ENCODE results near the gene CXXC5.

The CXXC5 gene

DNA sequence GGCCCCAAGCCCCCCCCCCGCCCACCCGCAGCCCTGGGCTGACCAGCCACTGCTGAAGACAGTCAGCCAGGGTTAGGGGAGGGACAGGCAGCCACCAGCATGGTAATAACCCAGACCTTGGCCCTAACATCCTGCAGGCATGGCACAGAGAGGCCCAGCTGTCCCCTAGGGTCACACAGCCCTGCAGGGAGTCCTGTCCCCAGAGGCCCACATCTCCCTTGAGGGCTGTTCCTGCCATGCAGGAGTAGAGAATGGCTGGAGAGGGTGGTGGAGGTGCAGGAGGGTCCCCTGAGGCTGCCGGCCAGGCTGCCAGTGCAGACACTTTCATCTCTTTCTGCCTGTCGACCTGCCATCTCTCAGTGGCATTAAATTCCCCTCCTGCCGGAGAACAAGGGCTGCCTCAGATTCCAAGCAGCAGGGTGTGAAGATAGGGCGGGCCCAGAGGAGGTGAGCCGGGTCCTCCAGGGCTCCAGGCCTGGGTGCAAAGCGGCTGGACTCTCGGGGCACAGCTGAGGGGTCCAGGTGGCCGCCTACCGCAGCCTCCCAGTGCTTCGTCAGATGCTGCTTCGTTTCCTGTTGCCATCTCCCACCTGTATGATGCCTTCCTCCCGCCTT is 40.0 kb downstream of the CXXC5 start:
- ChIA-PET POLR2A (no interaction called here), CTCF (interaction anchor here (0.9 to 17.8 kb wide), 10 partner anchors 11 to 77 kb away, joined by 3 to 288 read pairs (median 5); no protein-coding TSS in a partner anchor)
- no peak for DNase-seq (ENCODE audit: extremely low spot score)
- TF ChIP-seq, protein P1, sequence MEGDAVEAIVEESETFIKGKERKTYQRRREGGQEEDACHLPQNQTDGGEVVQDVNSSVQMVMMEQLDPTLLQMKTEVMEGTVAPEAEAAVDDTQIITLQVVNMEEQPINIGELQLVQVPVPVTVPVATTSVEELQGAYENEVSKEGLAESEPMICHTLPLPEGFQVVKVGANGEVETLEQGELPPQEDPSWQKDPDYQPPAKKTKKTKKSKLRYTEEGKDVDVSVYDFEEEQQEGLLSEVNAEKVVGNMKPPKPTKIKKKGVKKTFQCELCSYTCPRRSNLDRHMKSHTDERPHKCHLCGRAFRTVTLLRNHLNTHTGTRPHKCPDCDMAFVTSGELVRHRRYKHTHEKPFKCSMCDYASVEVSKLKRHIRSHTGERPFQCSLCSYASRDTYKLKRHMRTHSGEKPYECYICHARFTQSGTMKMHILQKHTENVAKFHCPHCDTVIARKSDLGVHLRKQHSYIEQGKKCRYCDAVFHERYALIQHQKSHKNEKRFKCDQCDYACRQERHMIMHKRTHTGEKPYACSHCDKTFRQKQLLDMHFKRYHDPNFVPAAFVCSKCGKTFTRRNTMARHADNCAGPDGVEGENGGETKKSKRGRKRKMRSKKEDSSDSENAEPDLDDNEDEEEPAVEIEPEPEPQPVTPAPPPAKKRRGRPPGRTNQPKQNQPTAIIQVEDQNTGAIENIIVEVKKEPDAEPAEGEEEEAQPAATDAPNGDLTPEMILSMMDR (IDR thresholded peaks at IDR 0.05; ENCODE audit: control extremely low read depth, extremely low read depth, low read depth, missing control alignments) = no peak

DNA sequence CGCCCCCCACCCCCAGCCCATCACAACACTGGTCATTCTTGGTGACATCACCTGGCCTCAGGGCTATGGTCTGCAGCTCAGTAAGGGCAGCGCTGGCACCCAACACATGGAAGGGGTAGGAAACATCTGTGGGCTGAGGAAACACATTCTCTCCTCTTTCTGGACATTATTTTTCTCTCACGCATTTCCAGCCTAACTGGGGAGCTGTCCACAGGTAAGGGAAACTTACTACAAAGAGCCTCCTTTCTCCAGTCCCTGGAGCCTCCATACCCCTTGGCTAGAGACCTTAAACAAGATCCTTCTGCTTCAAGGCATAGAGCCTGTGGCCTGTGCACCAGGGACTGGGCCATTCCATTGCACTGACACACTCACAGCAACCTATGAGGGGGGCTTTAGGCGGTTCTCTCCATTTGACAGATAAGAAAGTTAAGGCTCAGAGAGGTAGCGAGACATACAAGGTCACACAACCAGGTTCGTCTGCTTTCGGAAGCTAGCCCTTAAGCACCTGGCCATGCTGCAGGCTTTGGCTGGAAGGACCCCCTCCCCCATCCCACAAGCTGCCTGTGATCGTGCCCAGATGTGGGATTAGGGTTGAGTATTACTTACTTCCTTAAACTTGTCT is 40.7 kb downstream of the CXXC5 start:
- TF ChIP-seq, protein P1 (IDR thresholded peaks at IDR 0.05; ENCODE audit: control extremely low read depth, extremely low read depth, low read depth, missing control alignments) = no peak
- no peak for DNase-seq (ENCODE audit: extremely low spot score)
- ChIA-PET POLR2A (interaction anchor here (0.6 to 0.7 kb wide), 2 partner anchors 12 to 144 kb away, joined by 3 read pairs; no protein-coding TSS in a partner anchor), CTCF (interaction anchor here (0.9 to 17.8 kb wide), 14 partner anchors 12 to 266 kb away, joined by 3 to 288 read pairs (median 7); no protein-coding TSS in a partner anchor)

DNA sequence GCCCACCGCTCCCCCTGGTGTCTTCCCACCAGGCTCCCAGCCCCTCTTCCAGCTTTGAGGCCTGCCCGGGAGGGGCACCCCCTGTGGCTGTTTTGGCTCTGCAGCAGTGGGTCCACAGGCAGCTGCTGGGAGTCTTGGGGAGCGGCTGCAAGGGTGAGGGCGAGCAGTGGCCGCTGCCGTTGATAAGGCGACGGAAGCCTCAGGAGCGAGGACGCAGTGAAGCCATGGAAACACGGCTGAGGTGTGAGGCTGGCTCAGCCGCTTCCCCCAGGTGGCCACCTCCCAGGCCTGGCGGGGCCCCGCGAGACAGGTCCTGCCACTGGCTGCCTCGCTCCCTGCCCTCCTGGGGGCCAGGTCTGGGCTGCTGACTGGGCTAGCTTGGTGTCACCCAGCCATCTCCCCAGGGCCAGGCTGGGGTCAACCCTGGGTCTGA is 41.5 kb downstream of the CXXC5 start:
- POLR2A ChIA-PET = interaction anchor here (0.6 kb wide), 1 partner anchor 52 kb away, joined by 12 read pairs; no protein-coding TSS in a partner anchor

DNA sequence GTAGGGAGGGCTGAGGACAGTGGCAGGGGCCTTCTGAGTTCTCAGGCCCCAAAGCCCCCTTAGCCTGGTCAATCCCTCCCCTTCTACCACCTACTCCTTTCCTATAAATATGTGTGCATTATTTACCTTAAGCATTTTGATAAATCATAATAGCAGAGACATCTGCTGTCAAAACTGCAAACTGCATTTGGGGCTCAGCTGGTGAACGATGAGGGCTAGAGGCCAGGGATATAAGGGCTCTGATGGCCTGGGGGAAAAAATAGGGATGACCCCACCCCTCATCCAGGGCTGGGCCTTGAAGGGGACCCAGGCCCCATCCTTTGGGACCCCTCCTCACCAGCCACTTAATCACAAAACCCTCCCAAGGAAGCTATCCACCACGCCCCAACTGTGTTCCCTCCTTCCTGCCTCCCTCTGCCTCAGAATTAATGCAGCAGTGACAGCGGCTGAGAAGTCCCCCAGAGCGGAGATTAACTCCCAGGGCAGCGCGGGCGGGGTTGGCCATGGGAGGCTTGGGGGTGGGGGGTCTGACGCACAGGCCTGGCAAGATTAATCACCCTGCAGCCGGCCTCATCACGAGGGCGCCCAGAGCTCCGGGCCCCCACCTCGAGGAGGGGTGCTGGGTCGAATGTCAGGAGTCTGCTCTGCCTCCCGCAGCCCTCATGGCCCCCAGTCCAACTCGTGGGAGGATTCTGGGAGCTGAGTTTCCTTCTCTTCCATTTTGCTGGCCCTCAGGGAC is 42.1 kb downstream of the CXXC5 start:
- peak; percentile 62 for DNase-seq (ENCODE audit: extremely low spot score)
- POLR2A ChIA-PET = interaction anchor here (0.6 to 0.8 kb wide), 2 partner anchors 53 to 55 kb away, joined by 3 to 12 read pairs; no protein-coding TSS in a partner anchor
- TF ChIP-seq, protein P1 (IDR thresholded peaks at IDR 0.05; ENCODE audit: control extremely low read depth, extremely low read depth, low read depth, missing control alignments) = peak; percentile 85
- CTCF ChIA-PET = interaction anchor here (0.6 to 17.8 kb wide), 26 partner anchors 11 to 300 kb away, joined by 3 to 288 read pairs (median 6); partner anchors contain the start of gene CXXC5

More for the DNA sequence above, 41.5 kb downstream of the CXXC5 start:
- TF ChIP-seq, protein P1 (IDR thresholded peaks at IDR 0.05; ENCODE audit: control extremely low read depth, extremely low read depth, low read depth, missing control alignments) = no peak
- DNase-seq (ENCODE audit: extremely low spot score) = no peak
- CTCF ChIA-PET = interaction anchor here (0.6 to 17.8 kb wide), 22 partner anchors 11 to 269 kb away, joined by 3 to 288 read pairs (median 8); partner anchors contain the start of gene CXXC5

DNA sequence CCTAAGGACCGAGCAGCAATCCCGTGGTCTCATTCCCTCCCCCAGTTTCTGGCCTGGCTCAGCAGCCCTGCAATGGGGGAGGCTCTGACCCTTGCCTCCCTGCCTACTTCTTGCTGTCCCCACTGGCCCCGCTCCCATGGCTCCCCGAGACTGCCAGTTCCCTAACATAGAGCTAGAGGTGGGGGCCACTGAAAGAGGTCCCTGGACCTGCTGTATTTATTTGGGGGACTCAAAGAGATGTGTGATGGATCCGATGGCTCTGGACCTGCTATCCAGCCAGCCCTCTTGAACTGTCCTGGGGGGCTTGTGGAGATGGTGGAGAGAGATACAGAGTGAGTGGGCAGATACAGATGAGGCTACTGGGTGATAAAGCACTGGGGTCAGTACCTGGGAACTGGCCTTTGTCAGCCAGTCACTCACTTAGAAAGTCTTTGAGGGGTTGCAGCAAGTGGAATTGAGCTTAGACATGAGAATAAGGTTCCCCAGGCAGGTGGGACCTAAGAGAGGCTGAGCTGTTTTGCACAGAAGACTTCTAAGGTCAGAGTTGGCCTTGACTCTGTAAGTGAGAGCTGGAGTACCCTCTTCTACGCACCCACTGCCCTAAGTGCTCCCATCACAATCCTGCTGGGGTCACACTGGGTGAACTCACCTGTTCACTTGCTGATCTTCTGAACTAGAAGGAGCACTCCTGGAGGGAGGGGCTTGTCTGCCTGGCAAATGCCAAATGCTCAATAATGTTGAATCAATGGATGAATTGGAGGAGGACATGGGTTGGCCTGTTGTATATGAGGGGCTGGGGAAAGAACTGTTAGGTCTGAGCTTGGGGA is 42.9 kb downstream of the CXXC5 start:
- ChIA-PET CTCF (interaction anchor here (0.7 to 17.8 kb wide), 23 partner anchors 10 to 300 kb away, joined by 3 to 288 read pairs (median 8); partner anchors contain the start of gene CXXC5), POLR2A (interaction anchor here (0.8 to 1.1 kb wide), 2 partner anchors 19 to 55 kb away, joined by 3 read pairs; no protein-coding TSS in a partner anchor)
- TF ChIP-seq, protein P1 (IDR thresholded peaks at IDR 0.05; ENCODE audit: control extremely low read depth, extremely low read depth, low read depth, missing control alignments) = no peak
- no peak for DNase-seq (ENCODE audit: extremely low spot score)

Measured in GM10248 (cell line).